ENCODE measurements around the gene MRPL4. TPM values are rescaled to one million over a fixed set of nuclear protein-coding genes. Genes with fewer than 3 reads are reported as not detected.

Gene MRPL4
- total and polyA plus RNA-seq, 4 donors: 22.7 to 38.2 (median 26.4) TPM

DNA sequence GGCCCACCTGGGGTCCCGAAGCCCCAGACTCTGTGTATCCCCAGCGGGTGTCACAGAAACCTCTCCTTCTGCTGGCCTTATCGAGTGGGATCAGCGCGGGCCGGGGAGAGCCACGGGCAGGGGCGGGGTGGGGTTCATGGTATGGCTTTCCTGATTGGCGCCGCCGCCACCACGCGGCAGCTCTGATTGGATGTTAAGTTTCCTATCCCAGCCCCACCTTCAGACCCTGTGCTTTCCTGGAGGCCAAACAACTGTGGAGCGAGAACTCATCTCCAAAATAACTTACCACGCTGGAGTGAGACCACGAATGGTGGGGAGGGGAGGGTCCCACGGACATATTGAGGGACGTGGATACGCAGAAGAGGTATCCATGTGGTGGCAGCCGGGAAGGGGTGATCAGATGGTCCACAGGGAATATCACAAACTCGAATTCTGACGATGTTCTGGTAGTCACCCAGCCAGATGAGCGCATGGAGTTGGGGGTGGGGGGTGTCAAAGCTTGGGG, 36.7 kb downstream of the MRPL4 start:
- no peaks in the 10 kb centered on the region for H3K27me3 ChIP-seq (ENCODE audit: control insufficient read depth in 1 of 2, insufficient read depth in 2 of 2, low read length in 1 of 2)

DNA sequence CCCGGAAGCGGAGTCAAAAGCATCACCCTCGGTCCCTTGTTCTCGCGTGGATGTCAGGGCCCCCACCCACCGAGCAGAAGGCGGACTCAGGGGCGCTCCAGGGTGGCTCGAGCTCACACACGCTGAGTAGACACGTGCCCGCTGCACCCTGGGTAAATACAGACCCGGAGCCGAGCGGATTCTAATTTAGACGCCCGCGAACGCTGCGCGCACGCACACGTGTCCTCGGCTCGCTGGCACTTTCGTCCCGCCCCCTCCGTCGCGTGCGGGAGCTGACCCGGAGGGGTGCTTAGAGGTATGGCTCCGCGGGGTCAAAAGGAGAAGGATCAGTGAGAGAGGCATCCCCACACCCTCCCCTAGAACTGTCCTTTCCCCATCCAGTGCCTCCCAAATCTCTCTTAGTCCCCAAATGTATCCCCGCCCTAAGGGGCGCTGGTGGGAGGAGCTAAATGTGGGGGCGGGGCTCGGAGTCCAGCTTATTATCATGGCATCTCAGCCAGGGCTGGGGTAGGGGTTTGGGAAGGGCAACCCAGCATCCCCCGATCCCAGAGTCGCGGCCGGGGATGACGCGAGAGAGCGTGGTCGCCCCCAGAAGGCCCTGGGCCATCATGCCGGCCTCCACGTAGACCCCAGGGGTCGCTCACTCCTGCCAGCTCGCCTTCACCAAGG, 37.3 kb downstream of the MRPL4 start:
- WGBS, 2 donors: 1% methylated on average over 48 to 50 of the region's 50 CpGs

More for the DNA sequence above, 36.7 kb downstream of the MRPL4 start:
- H3K36me3 ChIP-seq (ENCODE audit: control insufficient read depth in 1 of 2, insufficient read depth in 2 of 2, low read length in 1 of 2): no peaks in the 10 kb centered on the region
- intact Hi-C loops (cut with DNase I): no loop called here
- no peaks in the 10 kb centered on the region for H3K4me1 ChIP-seq (ENCODE audit: control insufficient read depth in 1 of 2, insufficient read depth in 2 of 2, low read length in 2 of 2)
- no peak for ATAC-seq (ENCODE audit: low FRiP score)
- no peak overlapping the region for H3K27ac ChIP-seq (ENCODE audit: low read depth in 1 of 2, low read length in 2 of 2)
- WGBS, 2 donors: 3 to 4% methylated on average over 23 of the region's 23 CpGs
- H3K4me3 ChIP-seq (ENCODE audit: low read length in 2 of 2): no peak overlapping the region
- H3K9me3 ChIP-seq (ENCODE audit: control insufficient read depth, low read length): no peaks in the 10 kb centered on the region
- peak in 1 of 2 donors; percentile 59 for DNase-seq

DNA sequence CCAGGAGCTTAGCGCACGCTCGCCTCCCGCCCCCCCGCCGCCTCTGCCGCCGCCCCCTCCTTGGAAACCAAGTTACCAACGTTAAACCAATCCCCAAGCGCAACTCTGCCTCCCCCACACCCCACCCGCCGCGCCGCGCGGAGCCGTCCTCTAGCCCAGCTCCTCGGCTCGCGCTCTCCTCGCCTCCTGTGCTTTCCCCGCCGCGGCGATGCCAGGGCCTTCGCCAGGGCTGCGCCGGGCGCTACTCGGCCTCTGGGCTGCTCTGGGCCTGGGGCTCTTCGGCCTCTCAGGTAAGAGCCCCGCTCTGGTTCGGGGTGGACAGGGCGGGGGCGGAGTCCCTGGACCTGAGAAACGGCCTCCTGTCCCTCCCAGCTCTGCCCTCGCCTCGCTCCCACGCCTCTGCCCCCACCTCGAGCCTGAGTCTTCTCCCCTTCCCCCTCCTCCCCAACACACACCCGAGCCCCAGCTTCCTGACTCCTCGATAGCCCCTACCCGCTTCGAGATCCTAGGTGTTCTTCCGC, 37.9 kb downstream of the MRPL4 start, which contains the start of gene ICAM5:
Gene ICAM5 (plus strand): TSS at position 117 of the 521 bp plus-strand sequence. CDS start 92 bp downstream, at position 209.
- intact Hi-C loops (cut with DNase I): no loop called here
- H3K27ac ChIP-seq (ENCODE audit: low read depth in 1 of 2, low read length in 2 of 2): no peak within 1 kb of the TSS
- H3K4me3 ChIP-seq (ENCODE audit: low read length in 2 of 2): no peak within 1 kb of the TSS
- no peaks in the 10 kb centered on the region for H3K36me3 ChIP-seq (ENCODE audit: control insufficient read depth in 1 of 2, insufficient read depth in 2 of 2, low read length in 1 of 2)
- WGBS, 2 donors: 0 to 1% methylated on average over 36 to 45 of the region's 45 CpGs
- ATAC-seq (ENCODE audit: low FRiP score): no peak
- DNase-seq: no peak
- no peaks in the 10 kb centered on the region for H3K4me1 ChIP-seq (ENCODE audit: control insufficient read depth in 1 of 2, insufficient read depth in 2 of 2, low read length in 2 of 2)
- H3K9me3 ChIP-seq (ENCODE audit: control insufficient read depth, low read length): no peaks in the 10 kb centered on the region
- H3K27me3 ChIP-seq (ENCODE audit: control insufficient read depth in 1 of 2, insufficient read depth in 2 of 2, low read length in 1 of 2): no peaks in the 10 kb centered on the region

More for the DNA sequence above, 37.3 kb downstream of the MRPL4 start:
- no peaks in the 10 kb centered on the region for H3K27me3 ChIP-seq (ENCODE audit: control insufficient read depth in 1 of 2, insufficient read depth in 2 of 2, low read length in 1 of 2)
- intact Hi-C loops (cut with DNase I): no loop called here
- H3K4me3 ChIP-seq (ENCODE audit: low read length in 2 of 2): no peak overlapping the region
- H3K4me1 ChIP-seq (ENCODE audit: control insufficient read depth in 1 of 2, insufficient read depth in 2 of 2, low read length in 2 of 2): no peaks in the 10 kb centered on the region
- DNase-seq: no peak
- no peak overlapping the region for H3K27ac ChIP-seq (ENCODE audit: low read depth in 1 of 2, low read length in 2 of 2)
- H3K36me3 ChIP-seq (ENCODE audit: control insufficient read depth in 1 of 2, insufficient read depth in 2 of 2, low read length in 1 of 2): no peaks in the 10 kb centered on the region
- ATAC-seq (ENCODE audit: low FRiP score): no peak
- no peaks in the 10 kb centered on the region for H3K9me3 ChIP-seq (ENCODE audit: control insufficient read depth, low read length)

DNA sequence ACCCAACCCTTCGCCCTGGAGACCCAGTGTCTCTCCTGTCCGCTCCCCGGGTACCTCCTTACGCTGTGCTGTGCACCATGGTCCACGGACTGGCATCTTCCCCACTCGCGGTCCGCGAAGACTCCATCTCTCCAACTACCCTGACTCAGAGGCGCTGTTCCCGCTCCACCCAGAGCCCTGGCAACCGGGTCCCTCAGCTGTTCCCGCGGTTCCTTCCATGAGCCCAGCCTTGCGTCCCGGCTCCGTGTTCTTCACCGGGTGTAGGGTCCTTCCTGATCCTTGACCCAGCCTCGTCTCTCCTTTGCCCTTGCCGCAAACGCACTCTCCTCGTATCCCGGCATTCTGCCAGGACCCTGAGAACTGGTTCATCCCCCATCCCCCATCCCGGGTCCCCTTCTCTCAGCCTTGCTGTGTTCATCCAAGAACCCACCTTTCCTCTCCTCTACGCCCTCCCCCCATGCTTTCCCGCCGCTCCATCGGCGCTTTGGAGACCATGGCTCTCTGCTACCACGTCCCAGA, 38.4 kb downstream of the MRPL4 start:
- DNase-seq (no peak), ATAC-seq (ENCODE audit: low FRiP score) (no peak)
- 1 to 2% methylated on average over 30 of the region's 30 CpGs for WGBS, 2 donors

DNA sequence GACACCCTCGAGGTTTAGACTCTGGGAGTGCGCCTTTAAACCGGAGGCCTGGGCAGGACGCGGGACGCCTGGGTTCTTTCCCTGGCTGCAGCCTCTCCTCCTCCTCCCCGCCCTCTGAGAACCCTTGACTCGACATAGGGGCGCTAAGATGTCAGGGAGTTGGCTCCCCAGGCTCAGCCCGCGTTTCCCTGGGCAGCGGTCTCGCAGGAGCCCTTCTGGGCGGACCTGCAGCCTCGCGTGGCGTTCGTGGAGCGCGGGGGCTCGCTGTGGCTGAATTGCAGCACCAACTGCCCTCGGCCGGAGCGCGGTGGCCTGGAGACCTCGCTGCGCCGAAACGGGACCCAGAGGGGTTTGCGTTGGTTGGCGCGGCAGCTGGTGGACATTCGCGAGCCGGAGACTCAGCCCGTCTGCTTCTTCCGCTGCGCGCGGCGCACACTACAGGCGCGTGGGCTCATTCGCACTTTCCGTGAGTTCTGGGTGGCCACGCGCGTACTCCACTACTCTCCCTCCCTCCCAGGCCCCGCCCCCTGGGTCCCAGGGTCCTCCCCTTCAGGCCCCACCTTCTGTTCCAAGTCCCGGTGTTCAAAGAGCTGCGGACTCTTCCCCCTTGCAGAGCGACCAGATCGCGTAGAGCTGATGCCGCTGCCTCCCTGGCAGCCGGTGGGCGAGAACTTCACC, 39.0 kb downstream of the MRPL4 start:
- Histone ChIP-seq H3K27ac (ENCODE audit: low read depth in 1 of 2, low read length in 2 of 2) (no peak overlapping the region), H3K9me3 (ENCODE audit: control insufficient read depth, low read length) (no peaks in the 10 kb centered on the region), H3K4me3 (ENCODE audit: low read length in 2 of 2) (no peak overlapping the region), H3K4me1 (ENCODE audit: control insufficient read depth in 1 of 2, insufficient read depth in 2 of 2, low read length in 2 of 2) (no peaks in the 10 kb centered on the region), H3K36me3 (ENCODE audit: control insufficient read depth in 1 of 2, insufficient read depth in 2 of 2, low read length in 1 of 2) (no peaks in the 10 kb centered on the region), H3K27me3 (ENCODE audit: control insufficient read depth in 1 of 2, insufficient read depth in 2 of 2, low read length in 1 of 2) (no peaks in the 10 kb centered on the region)
- ATAC-seq (ENCODE audit: low FRiP score): peak; percentile 32
- 1% methylated on average over 57 of the region's 57 CpGs for WGBS, 2 donors
- DNase-seq: peak in 1 of 2 donors; percentile 82
- intact Hi-C loops (cut with DNase I): no loop called here

More for the DNA sequence above, 38.4 kb downstream of the MRPL4 start:
- Histone ChIP-seq H3K9me3 (ENCODE audit: control insufficient read depth, low read length) (no peaks in the 10 kb centered on the region), H3K36me3 (ENCODE audit: control insufficient read depth in 1 of 2, insufficient read depth in 2 of 2, low read length in 1 of 2) (no peaks in the 10 kb centered on the region), H3K4me1 (ENCODE audit: control insufficient read depth in 1 of 2, insufficient read depth in 2 of 2, low read length in 2 of 2) (no peaks in the 10 kb centered on the region), H3K27ac (ENCODE audit: low read depth in 1 of 2, low read length in 2 of 2) (no peak overlapping the region), H3K4me3 (ENCODE audit: low read length in 2 of 2) (no peak overlapping the region), H3K27me3 (ENCODE audit: control insufficient read depth in 1 of 2, insufficient read depth in 2 of 2, low read length in 1 of 2) (no peaks in the 10 kb centered on the region)
- intact Hi-C loops (cut with DNase I): no loop called here

DNA sequence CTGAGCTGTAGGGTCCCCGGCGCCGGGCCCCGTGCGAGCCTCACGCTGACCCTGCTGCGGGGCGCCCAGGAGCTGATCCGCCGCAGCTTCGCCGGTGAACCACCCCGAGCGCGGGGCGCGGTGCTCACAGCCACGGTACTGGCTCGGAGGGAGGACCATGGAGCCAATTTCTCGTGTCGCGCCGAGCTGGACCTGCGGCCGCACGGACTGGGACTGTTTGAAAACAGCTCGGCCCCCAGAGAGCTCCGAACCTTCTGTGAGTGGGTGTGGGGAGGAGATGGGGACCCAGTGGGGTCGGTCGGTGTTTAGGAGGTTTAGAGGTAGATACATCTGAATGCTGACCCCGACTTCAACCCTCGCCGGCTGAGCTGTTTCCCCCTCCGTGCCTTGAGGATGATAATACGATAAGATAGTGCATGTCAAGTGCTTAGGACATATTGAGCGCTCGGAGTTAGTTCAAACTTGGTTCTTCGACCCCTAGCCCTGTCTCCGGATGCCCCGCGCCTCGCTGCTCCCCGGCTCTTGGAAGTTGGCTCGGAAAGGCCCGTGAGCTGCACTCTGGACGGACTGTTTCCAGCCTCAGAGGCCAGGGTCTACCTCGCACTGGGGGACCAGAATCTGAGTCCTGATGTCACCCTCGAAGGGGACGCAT, 39.7 kb downstream of the MRPL4 start:
- DNase-seq (no peak), ATAC-seq (ENCODE audit: low FRiP score) (no peak)
- Histone ChIP-seq H3K9me3 (ENCODE audit: control insufficient read depth, low read length) (no peaks in the 10 kb centered on the region), H3K4me1 (ENCODE audit: control insufficient read depth in 1 of 2, insufficient read depth in 2 of 2, low read length in 2 of 2) (no peaks in the 10 kb centered on the region), H3K36me3 (ENCODE audit: control insufficient read depth in 1 of 2, insufficient read depth in 2 of 2, low read length in 1 of 2) (no peaks in the 10 kb centered on the region), H3K27me3 (ENCODE audit: control insufficient read depth in 1 of 2, insufficient read depth in 2 of 2, low read length in 1 of 2) (no peaks in the 10 kb centered on the region), H3K4me3 (ENCODE audit: low read length in 2 of 2) (no peak overlapping the region), H3K27ac (ENCODE audit: low read depth in 1 of 2, low read length in 2 of 2) (no peak overlapping the region)
- WGBS, 2 donors: 1 to 2% methylated on average over 44 to 49 of the region's 49 CpGs
- intact Hi-C loops (cut with DNase I): no loop called here

DNA sequence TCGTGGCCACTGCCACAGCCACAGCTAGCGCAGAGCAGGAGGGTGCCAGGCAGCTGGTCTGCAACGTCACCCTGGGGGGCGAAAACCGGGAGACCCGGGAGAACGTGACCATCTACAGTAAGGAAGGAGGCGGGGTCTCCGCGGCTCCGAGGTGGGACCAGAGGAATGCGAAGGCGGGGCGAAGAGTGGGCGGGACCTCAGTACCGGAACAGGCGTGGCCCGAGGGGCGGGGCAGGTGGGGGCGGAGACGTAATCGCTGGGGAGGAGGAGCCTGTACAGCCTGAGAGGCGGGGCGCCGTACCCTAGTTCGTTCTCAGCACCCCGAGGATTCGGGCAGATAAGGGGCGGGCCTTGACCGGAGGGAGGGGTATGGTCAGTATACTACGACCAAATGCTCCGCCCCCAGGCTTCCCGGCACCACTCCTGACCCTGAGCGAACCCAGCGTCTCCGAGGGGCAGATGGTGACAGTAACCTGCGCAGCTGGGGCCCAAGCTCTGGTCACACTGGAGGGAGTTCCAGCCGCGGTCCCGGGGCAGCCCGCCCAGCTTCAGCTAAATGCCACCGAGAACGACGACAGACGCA, 40.3 kb downstream of the MRPL4 start:
- no peaks in the 10 kb centered on the region for H3K4me1 ChIP-seq (ENCODE audit: control insufficient read depth in 1 of 2, insufficient read depth in 2 of 2, low read length in 2 of 2)

More for the DNA sequence above, 40.3 kb downstream of the MRPL4 start:
- intact Hi-C loops (cut with DNase I): no loop called here
- Histone ChIP-seq H3K9me3 (ENCODE audit: control insufficient read depth, low read length) (no peaks in the 10 kb centered on the region), H3K27ac (ENCODE audit: low read depth in 1 of 2, low read length in 2 of 2) (no peak overlapping the region), H3K27me3 (ENCODE audit: control insufficient read depth in 1 of 2, insufficient read depth in 2 of 2, low read length in 1 of 2) (no peaks in the 10 kb centered on the region), H3K36me3 (ENCODE audit: control insufficient read depth in 1 of 2, insufficient read depth in 2 of 2, low read length in 1 of 2) (no peaks in the 10 kb centered on the region), H3K4me3 (ENCODE audit: low read length in 2 of 2) (no peak overlapping the region)
- WGBS, 2 donors: 2 to 5% methylated on average over 43 to 45 of the region's 45 CpGs
- peak; percentile 51 for ATAC-seq (ENCODE audit: low FRiP score)
- peak; percentile 90 to 94 for DNase-seq
